HCT116 (cell line): ENCODE results near the gene STX2. TPM values are rescaled to one million over a fixed set of nuclear protein-coding genes. Genes with fewer than 3 reads are reported as not detected.

Experiments used
- ATAC-seq: fragments of 200-7000 bp; cut with Tn5 transposase; 2 replicates; pipeline ENCODE4 v1.9.1; 2020; ENCODE audit warnings: mild to moderate bottlenecking, moderate library complexity
- BruUV-seq: library from RNA; stranded (reverse); fragments of 400-500 nt; replicated peaks from 2 replicates; lab custom pipeline; 2021; lab: Mats Ljungman, UMichigan
- CTCF ChIA-PET: fragments of 300-600 bp; sonication (Branson Sonifier 250); formaldehyde crosslinking; loops from one replicate; lab custom pipeline; 2021; ENCODE audit warnings: antibody characterized with exemption; lab: Charles Lee
- POLR2A ChIA-PET: fragments of 300-600, 350-600 bp; sonication (Branson Sonifier 250); formaldehyde crosslinking; loops from one replicate; lab custom pipeline; 2021; ENCODE audit warnings: antibody characterized with exemption; lab: Charles Lee
- RAD21 ChIA-PET, 2 experiments: fragments of 300-600 bp; sonication (Branson Sonifier 250); formaldehyde crosslinking; loops; one replicate each; lab custom pipeline; 2023; ENCODE audit warnings: low total read pairs in 2 of 2; ENCODE audit not compliant: uncharacterized antibody in 2 of 2, unreplicated experiment in 2 of 2, low non-redundant PET in 1 of 2; lab: Charles Lee
- DNase-seq: peaks from one replicate; pipeline ENCODE4 v3.0.0-alpha.2; 2010; ENCODE audit warnings: low read depth, low spot score
- H2AFZ ChIP-seq: fragments of 200-600 bp; shearing (Covaris generic), sonication (generic); 2 replicates; pipeline ENCODE4 v1.6.1; 2017; ENCODE audit warnings: low read depth, mixed run types, mixed read lengths, antibody characterized with exemption, low read length; ENCODE audit not compliant: poor library complexity, severe bottlenecking
- H3K27ac ChIP-seq: 2 replicates; pipeline ENCODE4 v1.5.1; 2012; ENCODE audit warnings: low read depth, low read length
- H3K27me3 ChIP-seq: fragments of 200-600 bp; sonication (generic); 2 replicates; pipeline ENCODE4 v1.6.1; 2016; ENCODE audit warnings: mixed run types, low read length, mixed read lengths; ENCODE audit not compliant: insufficient read depth
- H3K36me3 ChIP-seq, 2 experiments: fragments of 200-500 bp in 1 of 2; fragments of 200-600 bp in 1 of 2; sonication (Bioruptor generic) in 1 of 2; sonication (generic) in 1 of 2; 2 replicates each; pipeline versions ENCODE4 v1.5.1 to v1.6.1; 2014 to 2016; ENCODE audit warnings: low read length in 2 of 2, inconsistent platforms in 1 of 2, mixed read lengths in 1 of 2, mixed run types in 1 of 2; ENCODE audit not compliant: insufficient read depth in 2 of 2, control insufficient read depth in 1 of 2
- H3K4me1 ChIP-seq, 2 experiments: fragments of 200-600 bp in 1 of 2; sonication (generic) in 1 of 2; 2 replicates each; pipeline versions ENCODE4 v1.5.1 to v1.6.1; 2012 to 2017; ENCODE audit warnings: low read length in 2 of 2, inconsistent platforms in 1 of 2, mild to moderate bottlenecking in 1 of 2, mixed read lengths in 1 of 2, mixed run types in 1 of 2, moderate library complexity in 1 of 2; ENCODE audit not compliant: insufficient read depth in 2 of 2, control insufficient read depth in 1 of 2
- H3K4me2 ChIP-seq: fragments of 200-600 bp; sonication (generic); 2 replicates; pipeline ENCODE4 v1.6.1; 2017; ENCODE audit warnings: mixed run types, low read length, mixed read lengths
- H3K4me3 ChIP-seq, 2 experiments: fragments of 200-600 bp in 1 of 2; sonication (generic) in 1 of 2; replicated peaks in 1 of 2; 2 replicates each; pipeline ENCODE4 v1.5.1; 2011 to 2016; ENCODE audit warnings: low read length in 2 of 2, control low read depth in 1 of 2, low read depth in 1 of 2, mild to moderate bottlenecking in 1 of 2, mixed read lengths in 1 of 2, mixed run types in 1 of 2
- H3K79me2 ChIP-seq: fragments of 200-600 bp; sonication (generic); 2 replicates; pipeline ENCODE4 v1.6.1; 2017; ENCODE audit warnings: mild to moderate bottlenecking, mixed run types, low read length, moderate library complexity, mixed read lengths; ENCODE audit not compliant: insufficient read depth
- H3K9ac ChIP-seq: fragments of 200-600 bp; sonication (generic); 2 replicates; pipeline ENCODE4 v1.6.1; 2016; ENCODE audit warnings: low read length, mixed read lengths
- H3K9me2 ChIP-seq: fragments of 200-600 bp; sonication (generic), shearing (Covaris generic); 2 replicates; pipeline ENCODE4 v1.6.1; 2017; ENCODE audit warnings: mixed run types, mild to moderate bottlenecking, moderate library complexity; ENCODE audit not compliant: insufficient read depth
- H3K9me3 ChIP-seq, 2 experiments: fragments of 200-500 bp in 1 of 2; fragments of 200-600 bp in 1 of 2; sonication (Bioruptor generic) in 1 of 2; sonication (generic) in 1 of 2; 2 replicates each; pipeline ENCODE4 v1.6.1; 2014 to 2017; ENCODE audit warnings: low read length in 2 of 2, mixed read lengths in 2 of 2, inconsistent platforms in 1 of 2, low read depth in 1 of 2, mild to moderate bottlenecking in 1 of 2, mixed run types in 1 of 2, moderate library complexity in 1 of 2; ENCODE audit not compliant: control insufficient read depth in 1 of 2, insufficient read depth in 1 of 2
- H4K20me1 ChIP-seq: fragments of 200-600 bp; sonication (generic), shearing (Covaris generic); 2 replicates; pipeline ENCODE4 v1.6.1; 2017; ENCODE audit warnings: mixed run types, mild to moderate bottlenecking, moderate library complexity; ENCODE audit not compliant: insufficient read depth
- CBX3 ChIP-seq: IDR thresholded peaks from 2 replicates; pipeline ENCODE4 v1.6.1; 2012; ENCODE audit warnings: low read depth
- CEBPB ChIP-seq: IDR thresholded peaks from 2 replicates; pipeline ENCODE4 v1.6.1; 2012; ENCODE audit warnings: low read depth
- CTCF ChIP-seq, 3 experiments: fragments of 200-600 bp in 1 of 3; sonication (generic) in 1 of 3; IDR thresholded peaks in 2 of 3; conservative IDR thresholded peaks in 1 of 3; 2 replicates each; pipeline ENCODE4 v1.5.1; 2012 to 2017; ENCODE audit warnings: low read depth in 2 of 3, low read length in 2 of 3, antibody characterized with exemption in 1 of 3, borderline replicate concordance in 1 of 3, control low read depth in 1 of 3, mild to moderate bottlenecking in 1 of 3, mixed read lengths in 1 of 3, mixed run types in 1 of 3, moderate library complexity in 1 of 3; ENCODE audit not compliant: insufficient read depth in 1 of 3
- EGR1 ChIP-seq: IDR thresholded peaks from 2 replicates; pipeline ENCODE4 v1.6.1; 2012; ENCODE audit warnings: low read depth
- FOSL1 ChIP-seq: IDR thresholded peaks from 2 replicates; pipeline ENCODE4 v1.6.1; 2012; ENCODE audit warnings: low read depth
- MAX ChIP-seq: IDR thresholded peaks from 2 replicates; pipeline ENCODE4 v1.6.1; 2012
- POLR2A ChIP-seq: IDR thresholded peaks from 2 replicates; pipeline ENCODE4 v1.7.0; 2011; ENCODE audit warnings: borderline replicate concordance; ENCODE audit not compliant: insufficient read depth, insufficient read length; ENCODE audit errors: extremely low read depth
- POLR2AphosphoS5 ChIP-seq: IDR thresholded peaks from 2 replicates; pipeline ENCODE4 v1.6.1; 2011; ENCODE audit warnings: mild to moderate bottlenecking, low read depth, low read length, moderate library complexity
- RAD21 ChIP-seq: IDR thresholded peaks from 2 replicates; pipeline ENCODE4 v1.6.1; 2012; ENCODE audit warnings: low read depth, mild to moderate bottlenecking
- REST ChIP-seq: IDR thresholded peaks from 2 replicates; pipeline ENCODE4 v1.6.1; 2012; ENCODE audit warnings: low read depth
- SIN3A ChIP-seq: IDR thresholded peaks from 2 replicates; pipeline ENCODE4 v1.6.1; 2012; ENCODE audit warnings: low read depth
- SP1 ChIP-seq: IDR thresholded peaks from 2 replicates; pipeline ENCODE4 v1.6.1; 2012; ENCODE audit warnings: low read depth
- SRF ChIP-seq: IDR thresholded peaks from 2 replicates; pipeline ENCODE4 v1.6.1; 2012; ENCODE audit warnings: low read depth
- TCF7L2 ChIP-seq: IDR thresholded peaks from 2 replicates; pipeline ENCODE4 v1.7.0; 2011; ENCODE audit warnings: borderline replicate concordance, inconsistent platforms; ENCODE audit not compliant: insufficient read depth, insufficient read length; ENCODE audit errors: extremely low read depth
- YY1 ChIP-seq: IDR thresholded peaks from 2 replicates; pipeline ENCODE4 v1.6.1; 2011; ENCODE audit warnings: low read length, low read depth, moderate library complexity, mild to moderate bottlenecking; ENCODE audit not compliant: insufficient replicate concordance; ENCODE audit errors: extremely low read depth
- ZBTB33 ChIP-seq: IDR thresholded peaks from 2 replicates; pipeline ENCODE4 v1.6.1; 2011; ENCODE audit warnings: mild to moderate bottlenecking, low read length, moderate library complexity; ENCODE audit not compliant: insufficient replicate concordance; ENCODE audit errors: extremely low read depth
- ZFX ChIP-seq: fragments of 450-650 bp; IDR thresholded peaks from 2 replicates; pipeline ENCODE4 v1.6.1; 2017
- ZNF274 ChIP-seq: fragments of 200-500 bp; sonication (Bioruptor generic); IDR thresholded peaks from 2 replicates; pipeline ENCODE4 v1.6.1; 2014; ENCODE audit warnings: mild to moderate bottlenecking, low read depth, low read length, inconsistent platforms
- intact Hi-C: fragments of 100-400 bp; cut with micrococcal nuclease; formaldehyde crosslinking; loops from 2 replicates; pipeline ENCODE4 v1.10.0; 2022
- total RNA-seq: library from RNA; stranded (reverse); gene quantifications from one replicate; pipeline ENCODE4 v1.2.1, GENCODE V29; 2021; ENCODE audit not compliant: unreplicated experiment

STX2 gene
- total RNA-seq, 1 experiment from 2014 or later: 19.2 TPM

GRCh38 chr12:130743606-130744005, 95.4 kb downstream of the STX2 start:
- peaks cover 20% of the 10 kb centered on the region for H3K27me3 ChIP-seq
- ChIA-PET POLR2A (no interaction called here), RAD21 (no interaction called here), CTCF (no interaction called here)
- H3K79me2 ChIP-seq: no peaks in the 10 kb centered on the region
- H3K9me2 ChIP-seq: no peaks in the 10 kb centered on the region
- H2AFZ ChIP-seq: no peak overlapping the region
- no peaks in the 10 kb centered on the region for H3K36me3 ChIP-seq
- H3K9ac ChIP-seq: no peak overlapping the region
- no peaks in the 10 kb centered on the region for H3K9me3 ChIP-seq
- H3K27ac ChIP-seq: no peak overlapping the region
- BruUV-seq: no TSS peak
- intact Hi-C loops: loop anchor here (10.0 kb wide), 1 partner anchor 459 kb away; no protein-coding TSS in a partner anchor
- H3K4me2 ChIP-seq: no peak overlapping the region
- no peaks in the 10 kb centered on the region for H3K4me1 ChIP-seq
- no peak for DNase-seq
- ATAC-seq: no peak
- H3K4me3 ChIP-seq: no peak overlapping the region
- TF ChIP-seq EGR1 (no peak), REST (no peak), CBX3 (no peak), RAD21 (no peak), MAX (no peak), TCF7L2 (no peak), POLR2A (no peak), SRF (no peak), FOSL1 (no peak), CTCF (IDR thresholded peaks at IDR 0.05 in 2 of 3, conservative IDR thresholded peaks at IDR 0.05 in 1 of 3; ENCODE audit: borderline replicate concordance in 1 of 3, insufficient read depth in 1 of 3, low read depth in 2 of 3, low read length in 2 of 3) (no peak), SIN3A (no peak), CEBPB (no peak), ZFX (no peak), POLR2AphosphoS5 (no peak), SP1 (no peak), ZBTB33 (no peak), YY1 (no peak), ZNF274 (no peak)
- no peaks in the 10 kb centered on the region for H4K20me1 ChIP-seq
